PFSK-1 (cell line): ENCODE data around the gene IGFBP6.

ENCODE experiments used
- TAF1 ChIP-seq: IDR thresholded peaks from 2 replicates; pipeline ENCODE4 v1.6.1; 2012; ENCODE audit warnings: low read length, control low read depth, borderline replicate concordance; ENCODE audit not compliant: insufficient read depth
- TF ChIP-seq, protein P1 (sequence below), 2 experiments: IDR thresholded peaks; 2 replicates each; pipeline versions ENCODE4 v1.6.1 to v1.8.0; 2011 to 2012; ENCODE audit warnings: low read depth in 2 of 2, low read length in 2 of 2, control low read depth in 1 of 2, inconsistent platforms in 1 of 2, mild to moderate bottlenecking in 1 of 2, moderate library complexity in 1 of 2; ENCODE audit not compliant: insufficient read depth in 1 of 2

DNA sequence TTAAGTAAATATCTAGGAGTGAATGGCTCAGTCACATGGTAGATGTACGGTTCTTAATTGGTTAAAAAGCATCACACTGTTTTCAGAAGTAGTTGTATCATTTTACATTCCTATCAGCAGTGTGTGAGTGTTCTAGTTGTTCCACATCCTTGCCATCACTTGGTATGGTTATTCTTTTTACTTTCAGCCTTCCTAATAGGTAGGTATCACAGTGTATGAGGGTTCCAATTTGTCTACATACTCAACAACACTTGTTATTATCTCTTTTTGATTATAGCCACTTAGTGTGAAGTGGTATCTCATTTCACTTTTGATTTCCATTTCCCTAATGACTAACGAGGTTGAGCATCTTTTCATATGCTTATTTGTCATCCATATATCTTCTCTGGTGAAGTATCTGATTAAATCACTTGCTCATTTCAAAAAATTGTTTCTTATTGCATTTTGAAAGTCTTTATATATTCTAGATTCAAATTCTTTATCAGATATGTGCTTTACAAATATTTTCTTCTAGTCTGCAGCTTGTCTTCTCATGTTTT lies 14.8 kb upstream of the IGFBP6 start:
- TF ChIP-seq, protein P1, sequence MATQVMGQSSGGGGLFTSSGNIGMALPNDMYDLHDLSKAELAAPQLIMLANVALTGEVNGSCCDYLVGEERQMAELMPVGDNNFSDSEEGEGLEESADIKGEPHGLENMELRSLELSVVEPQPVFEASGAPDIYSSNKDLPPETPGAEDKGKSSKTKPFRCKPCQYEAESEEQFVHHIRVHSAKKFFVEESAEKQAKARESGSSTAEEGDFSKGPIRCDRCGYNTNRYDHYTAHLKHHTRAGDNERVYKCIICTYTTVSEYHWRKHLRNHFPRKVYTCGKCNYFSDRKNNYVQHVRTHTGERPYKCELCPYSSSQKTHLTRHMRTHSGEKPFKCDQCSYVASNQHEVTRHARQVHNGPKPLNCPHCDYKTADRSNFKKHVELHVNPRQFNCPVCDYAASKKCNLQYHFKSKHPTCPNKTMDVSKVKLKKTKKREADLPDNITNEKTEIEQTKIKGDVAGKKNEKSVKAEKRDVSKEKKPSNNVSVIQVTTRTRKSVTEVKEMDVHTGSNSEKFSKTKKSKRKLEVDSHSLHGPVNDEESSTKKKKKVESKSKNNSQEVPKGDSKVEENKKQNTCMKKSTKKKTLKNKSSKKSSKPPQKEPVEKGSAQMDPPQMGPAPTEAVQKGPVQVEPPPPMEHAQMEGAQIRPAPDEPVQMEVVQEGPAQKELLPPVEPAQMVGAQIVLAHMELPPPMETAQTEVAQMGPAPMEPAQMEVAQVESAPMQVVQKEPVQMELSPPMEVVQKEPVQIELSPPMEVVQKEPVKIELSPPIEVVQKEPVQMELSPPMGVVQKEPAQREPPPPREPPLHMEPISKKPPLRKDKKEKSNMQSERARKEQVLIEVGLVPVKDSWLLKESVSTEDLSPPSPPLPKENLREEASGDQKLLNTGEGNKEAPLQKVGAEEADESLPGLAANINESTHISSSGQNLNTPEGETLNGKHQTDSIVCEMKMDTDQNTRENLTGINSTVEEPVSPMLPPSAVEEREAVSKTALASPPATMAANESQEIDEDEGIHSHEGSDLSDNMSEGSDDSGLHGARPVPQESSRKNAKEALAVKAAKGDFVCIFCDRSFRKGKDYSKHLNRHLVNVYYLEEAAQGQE (IDR thresholded peaks at IDR 0.05; ENCODE audit: insufficient read depth in 1 of 2, low read depth in 2 of 2, low read length in 2 of 2): no peak
- no peak for TF ChIP-seq TAF1
